H1 (cell line): Measurements from ENCODE around the gene PLA2R1. TPM values are rescaled to one million over a fixed set of nuclear protein-coding genes. Genes with fewer than 3 reads are reported as not detected.

Experiments
- CTCF ChIA-PET: fragments of 300-600 bp; sonication (Branson Sonifier 250); formaldehyde crosslinking; loops from one replicate; lab custom pipeline; 2021; ENCODE audit not compliant: partially characterized antibody; lab: Charles Lee
- POLR2A ChIA-PET: fragments of 300-600 bp; sonication (Branson Sonifier 250); formaldehyde crosslinking; loops from one replicate; lab custom pipeline; 2021; ENCODE audit warnings: inconsistent platforms; ENCODE audit not compliant: partially characterized antibody; lab: Charles Lee
- DNase-seq, 2 experiments: peaks; one replicate each; pipeline versions ENCODE4 v3.0.0 to v3.0.0-alpha.2; 2010 to 2022; ENCODE audit warnings: low spot score in 2 of 2, low read depth in 1 of 2, mixed read lengths in 1 of 2
- FAIRE-seq: peaks from 2 replicates; lab custom pipeline; 2011; peaks lifted over from hg19 to GRCh38; lab: Jason Lieb, UNC
- H2AFZ ChIP-seq: 2 replicates; pipeline ENCODE4 v1.8.1; 2012; ENCODE audit warnings: low read length, inconsistent platforms
- H2AK5ac ChIP-seq: 2 replicates; pipeline ENCODE4 v1.6.1; 2013; ENCODE audit warnings: low read depth, low read length
- H2BK120ac ChIP-seq: replicated peaks from 2 replicates; pipeline ENCODE3; 2013; ENCODE audit warnings: low read depth, low read length, inconsistent platforms
- H2BK12ac ChIP-seq: 2 replicates; pipeline ENCODE4 v1.6.1; 2013; ENCODE audit warnings: low read depth, low read length
- H2BK15ac ChIP-seq: 2 replicates; pipeline ENCODE4 v1.6.1; 2013; ENCODE audit warnings: low read length
- H2BK20ac ChIP-seq: 2 replicates; pipeline ENCODE4 v1.6.1; 2013; ENCODE audit warnings: low read length
- H2BK5ac ChIP-seq: 2 replicates; pipeline ENCODE4 v1.6.1; 2013; ENCODE audit warnings: low read depth, low read length
- H3K14ac ChIP-seq: 2 replicates; pipeline ENCODE4 v1.6.1; 2013; ENCODE audit warnings: inconsistent platforms; ENCODE audit not compliant: insufficient read length
- H3K18ac ChIP-seq: 2 replicates; pipeline ENCODE4 v1.6.1; 2013; ENCODE audit warnings: low read length; ENCODE audit errors: extremely low read depth
- H3K23ac ChIP-seq: 2 replicates; pipeline ENCODE4 v1.6.1; 2013; ENCODE audit warnings: inconsistent platforms; ENCODE audit not compliant: insufficient read length
- H3K23me2 ChIP-seq: 2 replicates; pipeline ENCODE4 v1.6.1; 2013; ENCODE audit warnings: low read depth, low read length
- H3K27ac ChIP-seq: 2 replicates; pipeline ENCODE4 v1.6.1; 2011; ENCODE audit warnings: low read depth, low read length, inconsistent platforms
- H3K27me3 ChIP-seq, 4 experiments: replicated peaks in 1 of 4; 1 replicate in 1 of 4; 2 replicates in 3 of 4; pipeline versions ENCODE4 v1.6.1 to v1.8.1; 2011 to 2013; ENCODE audit warnings: low read length in 3 of 4, mild to moderate bottlenecking in 3 of 4, inconsistent platforms in 2 of 4, mixed read lengths in 2 of 4, moderate library complexity in 1 of 4; ENCODE audit not compliant: control insufficient read depth in 3 of 4, insufficient read depth in 3 of 4; ENCODE audit errors: extremely low read depth in 1 of 4
- H3K36me3 ChIP-seq, 4 experiments: 2 replicates each; pipeline versions ENCODE4 v1.6.1 to v1.8.1; 2011 to 2013; ENCODE audit warnings: mild to moderate bottlenecking in 4 of 4, low read length in 3 of 4, moderate library complexity in 2 of 4, control low read depth in 1 of 4, inconsistent platforms in 1 of 4; ENCODE audit not compliant: insufficient read depth in 4 of 4, control insufficient read depth in 2 of 4
- H3K4ac ChIP-seq: replicated peaks from 2 replicates; pipeline ENCODE3; 2013; ENCODE audit warnings: low read length, low read depth, mixed read lengths, inconsistent platforms; ENCODE audit not compliant: insufficient read length
- H3K4me1 ChIP-seq, 4 experiments: replicated peaks in 1 of 4; 1 replicate in 1 of 4; 2 replicates in 3 of 4; pipeline versions ENCODE4 v1.6.1 to v1.8.1; 2011 to 2013; ENCODE audit warnings: low read length in 3 of 4, inconsistent platforms in 2 of 4, mixed read lengths in 1 of 4; ENCODE audit not compliant: insufficient read depth in 4 of 4, control insufficient read depth in 3 of 4
- H3K4me2 ChIP-seq, 2 experiments: 2 replicates each; pipeline versions ENCODE4 v1.6.1 to v1.8.1; 2011 to 2013; ENCODE audit warnings: low read depth in 2 of 2, low read length in 2 of 2, control low read depth in 1 of 2, inconsistent platforms in 1 of 2, mild to moderate bottlenecking in 1 of 2; ENCODE audit not compliant: insufficient read depth in 1 of 2
- H3K4me3 ChIP-seq, 4 experiments: fragments of 200-600, 300-600 bp in 1 of 4; sonication (generic), shearing (Covaris generic), sonication (Bioruptor Twin) in 1 of 4; 2 replicates each; pipeline versions ENCODE4 v1.5.1 to v1.8.1; 2011 to 2016; ENCODE audit warnings: low read length in 4 of 4, low read depth in 3 of 4, control low read depth in 2 of 4, inconsistent platforms in 2 of 4, mild to moderate bottlenecking in 2 of 4, mixed read lengths in 1 of 4, moderate library complexity in 1 of 4; ENCODE audit not compliant: insufficient read depth in 2 of 4; ENCODE audit errors: extremely low read depth in 1 of 4
- H3K56ac ChIP-seq: replicated peaks from 2 replicates; pipeline ENCODE3; 2013; ENCODE audit warnings: low read depth, mild to moderate bottlenecking, mixed read lengths, low read length, inconsistent platforms; ENCODE audit not compliant: insufficient read length
- H3K79me1 ChIP-seq: 2 replicates; pipeline ENCODE4 v1.6.1; 2013; ENCODE audit warnings: low read depth, low read length, control low read depth
- H3K79me2 ChIP-seq, 2 experiments: 2 replicates each; pipeline versions ENCODE4 v1.6.1 to v1.8.1; 2012 to 2013; ENCODE audit warnings: low read length in 2 of 2, mild to moderate bottlenecking in 2 of 2, inconsistent platforms in 1 of 2; ENCODE audit not compliant: insufficient read depth in 2 of 2, control insufficient read depth in 1 of 2
- H3K9ac ChIP-seq, 4 experiments: replicated peaks in 1 of 4; 1 replicate in 1 of 4; 2 replicates in 3 of 4; pipeline versions ENCODE4 v1.6.1 to v1.8.1; 2011 to 2013; ENCODE audit warnings: low read depth in 3 of 4, low read length in 3 of 4, control low read depth in 2 of 4, mild to moderate bottlenecking in 2 of 4, moderate library complexity in 2 of 4, inconsistent platforms in 1 of 4; ENCODE audit errors: extremely low read depth in 1 of 4
- H3K9me3 ChIP-seq, 2 experiments: 2 replicates each; pipeline versions ENCODE4 v1.6.1 to v1.8.1; 2012 to 2013; ENCODE audit warnings: mild to moderate bottlenecking in 2 of 2, moderate library complexity in 2 of 2, control low read depth in 1 of 2, inconsistent platforms in 1 of 2, low read depth in 1 of 2, low read length in 1 of 2, mixed read lengths in 1 of 2; ENCODE audit not compliant: insufficient read depth in 2 of 2
- H4K20me1 ChIP-seq, 2 experiments: replicated peaks in 1 of 2; 2 replicates each; pipeline versions ENCODE3 to v1.8.1; 2011 to 2013; ENCODE audit warnings: inconsistent platforms in 2 of 2, low read length in 2 of 2, mild to moderate bottlenecking in 1 of 2; ENCODE audit not compliant: insufficient read depth in 2 of 2, control insufficient read depth in 1 of 2
- H4K5ac ChIP-seq: 2 replicates; pipeline ENCODE4 v1.6.1; 2013; ENCODE audit warnings: low read length, low read depth, mixed read lengths, inconsistent platforms; ENCODE audit not compliant: insufficient read length
- H4K8ac ChIP-seq: 2 replicates; pipeline ENCODE4 v1.8.0; 2013; ENCODE audit warnings: mild to moderate bottlenecking, moderate library complexity, low read length, inconsistent platforms; ENCODE audit not compliant: insufficient read depth; ENCODE audit errors: extremely low read depth
- H4K91ac ChIP-seq: replicated peaks from 2 replicates; pipeline ENCODE3; 2013; ENCODE audit warnings: low read length, mixed read lengths, inconsistent platforms; ENCODE audit not compliant: insufficient read length
- BRCA1 ChIP-seq: IDR thresholded peaks from 2 replicates; pipeline ENCODE4 v1.6.1; 2012; ENCODE audit warnings: low read depth, low read length, improper control_type of control experiment
- JUND ChIP-seq: IDR thresholded peaks from 2 replicates; pipeline ENCODE4 v1.6.1; 2011; ENCODE audit warnings: mild to moderate bottlenecking, improper control_type of control experiment, low read length
- SUZ12 ChIP-seq: fragments of 200-600 bp; sonication (generic); IDR thresholded peaks from 2 replicates; pipeline ENCODE4 v1.6.1; 2012; ENCODE audit warnings: mild to moderate bottlenecking, inconsistent platforms, low read length, moderate library complexity, mixed read lengths
- TAF1 ChIP-seq: IDR thresholded peaks from 2 replicates; pipeline ENCODE4 v1.6.1; 2011; ENCODE audit warnings: mild to moderate bottlenecking, low read depth, low read length
- TBP ChIP-seq: IDR thresholded peaks from 2 replicates; pipeline ENCODE4 v1.6.1; 2011; ENCODE audit warnings: low read depth, low read length, improper control_type of control experiment
- TEAD4 ChIP-seq: IDR thresholded peaks from 2 replicates; pipeline ENCODE4 v1.6.1; 2012; ENCODE audit warnings: low read depth, low read length, inconsistent platforms, mixed read lengths
- USF2 ChIP-seq: IDR thresholded peaks from 2 replicates; pipeline ENCODE4 v1.6.1; 2011; ENCODE audit warnings: low read length, improper control_type of control experiment
- WGBS, 2 experiments: shearing (Covaris generic) in 1 of 2; methylation state at CpG; one replicate each; pipeline versions ENCODE4 v1.1.6 to v1.1.7; 2013 to 2015; ENCODE audit warnings: low lambda C conversion rate in 2 of 2, mixed read lengths in 2 of 2, inconsistent platforms in 1 of 2, low coverage in 1 of 2, missing lambda C conversion rate in 1 of 2; ENCODE audit not compliant: insufficient replicate concordance in 2 of 2, insufficient coverage in 1 of 2, insufficient read length in 1 of 2; ENCODE audit errors: extremely low coverage in 1 of 2, missing lambda C conversion rate in 1 of 2; 5-methylcytosine and 5-hydroxymethylcytosine counted together
- polyA plus RNA-seq, 7 experiments: library from polyadenylated mRNA; depleted of rRNA in 3 of 7; stranded (reverse) in 5 of 7; unstranded in 2 of 7; fragments of >200 nt in 5 of 7; fragments of 200-250 nt in 2 of 7; gene quantifications; 1 replicate in 5 of 7; 2 replicates in 1 of 7; 4 replicates in 1 of 7; pipeline versions ENCODE4 v1.2.1 to v1.2.3, GENCODE V29; 2011 to 2013; ENCODE audit warnings: missing spikeins in 2 of 7, mixed read lengths in 2 of 7
- total RNA-seq: library from RNA; stranded (reverse); fragmentation: NEBNext Ultra II Directional; extraction: Animal tissue kit (Norgen Biotek cat#: 25700); gene quantifications from 2 replicates; pipeline ENCODE4 v1.2.1, GENCODE V29; 2021

Gene PLA2R1
- total and polyA plus RNA-seq, 2 of the 8 experiments (the other 6 are each of a cell fraction or from before 2014, with no cell fraction given) = 0.65 to 1.5 TPM

- Histone ChIP-seq H2BK15ac (no peak overlapping the region), H4K8ac (no peak overlapping the region), H4K91ac (no peak overlapping the region), H2AK5ac (no peak overlapping the region), H2BK5ac (no peak overlapping the region), H3K27me3 (no peaks in the 10 kb centered on the region), H2AFZ (no peak overlapping the region), H3K23me2 (no peaks in the 10 kb centered on the region), H3K4me3 (no peak overlapping the region), H2BK20ac (no peak overlapping the region)
- CTCF ChIA-PET = interaction anchor here (0.8 kb wide), 2 partner anchors 21 to 34 kb away, joined by 3 read pairs; no protein-coding TSS in a partner anchor
- POLR2A ChIA-PET = no interaction called here
- 48% methylated on average over 1 of the region's 1 CpG; no CpG with 5 or more reads in 1 of the 2 experiments for WGBS, 2 experiments
- TF ChIP-seq JUND = no peak
- TF ChIP-seq BRCA1 = no peak
- no peak for TF ChIP-seq SUZ12
- TF ChIP-seq USF2 = no peak
- no peak for TF ChIP-seq TEAD4
- no peak for TF ChIP-seq TAF1
- no peak for TF ChIP-seq TBP
- TF ChIP-seq, all 59 proteins: peak for 0
- Histone ChIP-seq H3K79me2 (no peaks in the 10 kb centered on the region), H3K36me3 (no peaks in the 10 kb centered on the region), H3K56ac (no peak overlapping the region), H3K4ac (no peak overlapping the region), H3K4me2 (no peak overlapping the region), H3K27ac (no peak overlapping the region), H2BK120ac (no peak overlapping the region), H3K9me3 (no peaks in the 10 kb centered on the region), H3K23ac (no peak overlapping the region), H4K5ac (no peak overlapping the region), H3K14ac (no peak overlapping the region), H3K4me1 (no peaks in the 10 kb centered on the region; a peak in 1 of 7 replicates), H2BK12ac (no peak overlapping the region), H3K79me1 (no peaks in the 10 kb centered on the region), H4K20me1 (no peaks in the 10 kb centered on the region), H3K9ac (no peak overlapping the region), H3K18ac (no peak overlapping the region)
- DNase-seq (no peak), FAIRE-seq (no peak)
These were observed 116.0 kb downstream of the PLA2R1 start for GRCh38 chr2:159946326-159946999.
